Thoracic aorta (tissue), 2 donors: Measurements from ENCODE around the gene COL25A1. TPM values are rescaled to one million over a fixed set of nuclear protein-coding genes. Genes with fewer than 3 reads are reported as not detected.

ENCODE experiments used
- ATAC-seq: fragments of 150-250 bp; one replicate; pipeline ENCODE4 v1.8.0; 2017; ENCODE audit warnings: low read depth; ENCODE audit not compliant: insufficient number of reproducible peaks, low FRiP score
- DNase-seq: peaks from one replicate; pipeline ENCODE4 v3.0.0-alpha.2; 2020; ENCODE audit warnings: low spot score
- H3K27ac ChIP-seq, 2 donors: fragments of 200-600 bp; sonication (generic); 1 replicate in 1 of 2; 2 replicates in 1 of 2; pipeline ENCODE4 v1.5.1; 2016; ENCODE audit warnings: mild to moderate bottlenecking in 2 of 2, moderate library complexity in 2 of 2
- H3K27me3 ChIP-seq: fragments of 200-600 bp; sonication (generic); replicated peaks from 2 replicates; pipeline ENCODE4 v1.6.0; 2016; ENCODE audit warnings: mild to moderate bottlenecking; ENCODE audit not compliant: insufficient read depth
- H3K36me3 ChIP-seq: fragments of 200-600 bp; sonication (generic); one replicate; pipeline ENCODE4 v1.5.1; 2016
- H3K4me1 ChIP-seq, 2 donors: fragments of 200-600 bp; sonication (generic); 1 replicate in 1 of 2; 2 replicates in 1 of 2; pipeline versions ENCODE4 v1.5.1 to v1.6.0; 2016; ENCODE audit warnings: low read depth in 2 of 2, mild to moderate bottlenecking in 1 of 2; ENCODE audit not compliant: control insufficient read depth in 1 of 2
- H3K4me3 ChIP-seq: fragments of 200-600 bp; sonication (generic); 2 replicates; pipeline ENCODE4 v1.5.1; 2016; ENCODE audit warnings: mild to moderate bottlenecking
- H3K9me3 ChIP-seq: fragments of 200-600 bp; sonication (generic); 2 replicates; pipeline ENCODE4 v1.5.1; 2016
- total RNA-seq, 2 donors: library from RNA; depleted of rRNA; stranded (reverse); fragments of >200 nt; gene quantifications; one replicate each; pipeline versions ENCODE4 v1.1.0 to v1.2.3, GENCODE V29; 2016
- TF ChIP-seq, protein P1 (sequence below): fragments of 200-600 bp; sonication (generic); IDR thresholded peaks from one replicate; pipeline ENCODE4 v1.5.1; 2019; ENCODE audit warnings: antibody characterized with exemption

The COL25A1 gene
- total RNA-seq, 2 donors from 2014 or later = 0.42 to 0.81 TPM

DNA sequence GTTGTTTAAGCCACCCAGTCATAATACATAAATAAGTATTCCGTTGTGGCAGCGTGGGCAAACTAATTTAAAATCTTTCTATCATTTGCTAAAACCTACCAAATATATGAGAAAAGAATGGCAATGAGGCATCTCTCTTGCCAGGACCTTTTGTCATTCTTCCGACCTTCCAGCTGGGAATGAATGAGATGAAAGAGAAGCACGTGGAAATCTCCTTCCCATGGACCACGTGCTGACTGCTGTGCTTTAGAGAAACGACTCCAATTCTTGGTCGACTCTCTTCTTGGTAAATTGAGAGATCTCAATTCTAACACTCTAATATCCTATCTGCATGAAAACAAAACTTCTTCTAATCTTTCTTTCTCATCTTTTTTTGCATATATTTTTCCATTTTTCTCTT, 116.5 kb downstream of the COL25A1 start:
- ATAC-seq = no peak

DNA sequence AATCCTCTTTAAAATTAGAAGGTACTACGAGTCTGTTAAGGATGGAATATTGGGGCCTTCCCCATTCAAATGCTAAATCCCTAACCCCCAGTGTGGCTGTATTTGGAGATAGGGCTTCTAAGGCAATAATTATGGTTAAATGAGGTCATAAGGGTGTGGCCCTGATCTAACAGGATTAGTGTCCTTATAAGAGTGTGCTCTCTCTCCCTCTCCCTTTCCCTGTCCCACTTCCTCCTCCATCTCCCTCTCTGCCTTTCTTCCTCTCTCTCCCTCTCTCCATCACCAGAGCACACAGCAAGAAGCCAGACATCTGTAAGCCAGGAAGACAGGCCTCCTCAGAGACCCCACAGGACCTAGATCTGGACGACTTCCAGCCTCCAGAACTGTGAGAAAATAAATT, 116.9 kb downstream of the COL25A1 start:
- Histone ChIP-seq H3K27me3 (no peaks in the 10 kb centered on the region), H3K9me3 (no peaks in the 10 kb centered on the region), H3K27ac (no peak overlapping the region), H3K4me3 (no peak overlapping the region), H3K4me1 (peaks cover 0 to 16% of the 10 kb centered on the region in 2 donors), H3K36me3 (no peaks in the 10 kb centered on the region)
- no peak for ATAC-seq
- no peak for DNase-seq
- TF ChIP-seq, protein P1, sequence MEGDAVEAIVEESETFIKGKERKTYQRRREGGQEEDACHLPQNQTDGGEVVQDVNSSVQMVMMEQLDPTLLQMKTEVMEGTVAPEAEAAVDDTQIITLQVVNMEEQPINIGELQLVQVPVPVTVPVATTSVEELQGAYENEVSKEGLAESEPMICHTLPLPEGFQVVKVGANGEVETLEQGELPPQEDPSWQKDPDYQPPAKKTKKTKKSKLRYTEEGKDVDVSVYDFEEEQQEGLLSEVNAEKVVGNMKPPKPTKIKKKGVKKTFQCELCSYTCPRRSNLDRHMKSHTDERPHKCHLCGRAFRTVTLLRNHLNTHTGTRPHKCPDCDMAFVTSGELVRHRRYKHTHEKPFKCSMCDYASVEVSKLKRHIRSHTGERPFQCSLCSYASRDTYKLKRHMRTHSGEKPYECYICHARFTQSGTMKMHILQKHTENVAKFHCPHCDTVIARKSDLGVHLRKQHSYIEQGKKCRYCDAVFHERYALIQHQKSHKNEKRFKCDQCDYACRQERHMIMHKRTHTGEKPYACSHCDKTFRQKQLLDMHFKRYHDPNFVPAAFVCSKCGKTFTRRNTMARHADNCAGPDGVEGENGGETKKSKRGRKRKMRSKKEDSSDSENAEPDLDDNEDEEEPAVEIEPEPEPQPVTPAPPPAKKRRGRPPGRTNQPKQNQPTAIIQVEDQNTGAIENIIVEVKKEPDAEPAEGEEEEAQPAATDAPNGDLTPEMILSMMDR = no peak

More for the DNA sequence above, 116.5 kb downstream of the COL25A1 start:
- TF ChIP-seq, protein P1 = no peak
- Histone ChIP-seq H3K4me3 (no peak overlapping the region), H3K9me3 (no peaks in the 10 kb centered on the region), H3K4me1 (peaks cover 0 to 16% of the 10 kb centered on the region in 2 donors), H3K27me3 (no peaks in the 10 kb centered on the region), H3K27ac (no peak overlapping the region), H3K36me3 (no peaks in the 10 kb centered on the region)
- no peak for DNase-seq

DNA sequence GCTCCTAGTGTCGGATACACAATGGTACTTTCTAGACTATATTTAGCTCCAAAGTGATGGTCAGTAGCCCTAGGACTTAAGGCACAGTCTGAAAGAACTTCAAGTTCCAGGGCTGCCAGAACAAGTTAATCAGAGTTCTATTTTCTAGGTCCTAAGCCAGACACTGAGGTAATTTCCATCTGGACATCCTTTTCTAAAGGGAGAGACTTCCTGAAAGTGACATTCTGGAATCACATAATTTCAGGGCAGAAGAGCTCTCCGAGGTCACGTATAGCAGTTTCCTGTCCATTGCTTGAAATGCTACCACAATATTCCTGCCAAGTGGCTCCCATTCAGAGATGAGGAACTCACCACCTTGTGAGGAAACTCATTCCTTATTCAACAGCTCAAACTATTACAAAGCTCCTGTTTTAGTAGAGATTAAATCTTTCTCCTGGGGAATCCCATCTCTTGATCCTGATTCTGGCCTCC, 117.9 kb downstream of the COL25A1 start:
- no peaks in the 10 kb centered on the region for H3K27me3 ChIP-seq
- TF ChIP-seq, protein P1 = no peak
- H3K4me1 ChIP-seq = peaks cover 0 to 16% of the 10 kb centered on the region in 2 donors
- no peak overlapping the region for H3K4me3 ChIP-seq
- H3K36me3 ChIP-seq = no peaks in the 10 kb centered on the region
- DNase-seq (no peak), ATAC-seq (no peak)
- peak overlapping the region; percentile 48 to 50 for H3K27ac ChIP-seq
- no peaks in the 10 kb centered on the region for H3K9me3 ChIP-seq

DNA sequence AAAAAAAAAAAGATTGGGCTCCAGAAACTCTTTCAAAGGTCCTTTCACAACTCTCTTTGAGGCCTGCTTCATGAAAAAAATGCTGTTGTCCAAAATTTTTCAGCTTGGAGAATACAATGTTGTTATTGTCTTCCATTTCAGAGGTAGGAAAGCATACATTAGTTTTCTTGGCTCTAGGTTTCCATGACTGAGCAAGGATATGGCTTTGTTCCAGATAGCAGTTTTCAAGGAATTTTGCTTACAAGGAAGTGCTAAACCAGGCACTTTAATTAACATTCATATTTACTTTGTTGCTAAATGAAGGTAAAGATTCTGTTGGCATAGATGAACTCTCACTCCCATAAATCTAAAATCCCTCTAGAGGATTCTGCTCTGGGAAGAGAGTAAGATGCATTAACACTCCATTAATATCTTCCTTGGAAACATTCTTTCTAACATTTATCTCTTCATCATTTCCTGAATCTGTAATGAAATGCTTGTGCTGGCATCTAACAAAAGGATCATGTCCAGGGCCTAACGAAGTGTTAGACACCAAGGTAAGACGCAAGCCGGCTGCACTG, 118.4 kb downstream of the COL25A1 start:
- TF ChIP-seq, protein P1 = no peak
- ATAC-seq (no peak), DNase-seq (no peak)
- H3K4me3 ChIP-seq = no peak overlapping the region
- H3K27me3 ChIP-seq = no peaks in the 10 kb centered on the region
- H3K36me3 ChIP-seq = no peaks in the 10 kb centered on the region
- peaks cover 0 to 16% of the 10 kb centered on the region in 2 donors for H3K4me1 ChIP-seq
- H3K9me3 ChIP-seq = no peaks in the 10 kb centered on the region
- H3K27ac ChIP-seq = peak overlapping the region in 1 of 2 donors; percentile 50

DNA sequence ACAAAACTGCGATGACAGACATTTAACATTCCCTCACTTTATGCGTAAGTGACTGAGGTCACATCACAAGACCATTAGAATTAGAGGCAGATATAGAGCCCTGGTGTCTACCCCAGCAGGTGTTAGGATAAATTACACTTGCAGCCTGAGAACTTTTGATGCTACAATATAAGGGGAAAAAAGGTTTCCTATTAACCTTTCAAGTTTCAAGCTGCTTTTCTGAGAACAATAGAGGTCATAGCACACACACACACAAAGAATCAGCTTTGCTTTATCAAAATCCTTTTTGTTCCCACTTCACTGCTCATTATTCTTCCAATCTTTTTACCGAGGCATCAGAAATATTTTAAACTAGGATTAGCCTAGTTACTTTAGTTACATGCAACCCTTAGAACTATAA, 119.8 kb downstream of the COL25A1 start:
- H3K4me1 ChIP-seq = peaks cover 0 to 16% of the 10 kb centered on the region in 2 donors
- H3K4me3 ChIP-seq = no peak overlapping the region
- ATAC-seq (no peak), DNase-seq (no peak)
- no peaks in the 10 kb centered on the region for H3K36me3 ChIP-seq
- no peak overlapping the region for H3K27ac ChIP-seq
- TF ChIP-seq, protein P1 = no peak
- H3K9me3 ChIP-seq = no peaks in the 10 kb centered on the region
- no peaks in the 10 kb centered on the region for H3K27me3 ChIP-seq
